Measurements from ENCODE around the gene NOL12. TPM values are rescaled to one million over a fixed set of nuclear protein-coding genes. Genes with fewer than 3 reads are reported as not detected.

The NOL12 gene
- total and polyA plus RNA-seq, 2 experiments from 2014 or later, result 34.2 to 38.3 TPM

DNA sequence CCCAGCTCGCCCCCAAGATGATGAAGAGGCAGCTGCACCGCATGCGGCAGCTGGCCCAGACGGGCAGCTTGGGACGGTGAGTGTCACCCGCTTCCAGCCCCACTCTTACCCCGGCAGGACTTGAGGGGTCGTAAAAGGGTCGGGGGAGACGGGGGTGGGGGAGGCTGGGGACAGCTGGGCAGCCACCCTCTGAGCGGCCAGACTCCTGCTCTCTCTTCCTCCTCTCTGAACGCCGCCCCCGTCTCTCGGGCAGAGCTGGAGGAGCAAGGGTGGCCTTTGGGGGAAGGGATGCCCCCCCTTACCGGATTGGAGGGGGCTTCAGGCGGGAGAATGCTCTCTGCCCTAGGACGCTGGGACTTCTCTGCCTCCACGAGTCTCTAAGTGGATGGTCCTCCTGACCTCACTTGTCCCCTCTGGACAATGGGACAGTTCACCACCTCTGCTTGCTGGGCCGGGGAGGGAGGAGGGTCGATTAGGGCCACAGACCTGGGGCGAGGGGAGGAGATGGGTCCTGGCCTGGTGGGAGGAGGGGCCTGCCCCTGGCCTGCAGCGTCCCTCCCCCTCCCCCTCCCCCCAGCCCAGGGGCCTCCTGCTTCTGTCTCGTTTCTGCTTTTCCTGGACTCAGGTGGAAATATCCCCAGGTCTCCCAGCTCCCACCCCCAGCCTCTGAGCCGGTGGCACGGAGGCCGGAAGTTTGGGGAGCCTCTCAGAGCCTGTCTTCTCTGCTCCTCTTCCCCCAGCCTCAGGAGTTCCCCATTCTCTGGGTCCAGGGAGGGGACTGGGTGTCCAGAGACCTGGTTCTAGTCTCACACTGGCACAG lies 46.2 kb upstream of the NOL12 start:
- peaks cover 13% of the 10 kb centered on the region for H3K4me1 ChIP-seq (ENCODE audit: low read depth)
- no peak overlapping the region for H3K27ac ChIP-seq
- H3K9me3 ChIP-seq (ENCODE audit: low read depth), result no peaks in the 10 kb centered on the region
- peak overlapping the region; percentile 86 for H3K4me3 ChIP-seq
- no peaks in the 10 kb centered on the region for H3K27me3 ChIP-seq
- DNase-seq (ENCODE audit: low read depth in 1 of 2, low spot score in 1 of 2), result no peak
- H3K36me3 ChIP-seq, result no peaks in the 10 kb centered on the region
- TF ChIP-seq, protein P1, sequence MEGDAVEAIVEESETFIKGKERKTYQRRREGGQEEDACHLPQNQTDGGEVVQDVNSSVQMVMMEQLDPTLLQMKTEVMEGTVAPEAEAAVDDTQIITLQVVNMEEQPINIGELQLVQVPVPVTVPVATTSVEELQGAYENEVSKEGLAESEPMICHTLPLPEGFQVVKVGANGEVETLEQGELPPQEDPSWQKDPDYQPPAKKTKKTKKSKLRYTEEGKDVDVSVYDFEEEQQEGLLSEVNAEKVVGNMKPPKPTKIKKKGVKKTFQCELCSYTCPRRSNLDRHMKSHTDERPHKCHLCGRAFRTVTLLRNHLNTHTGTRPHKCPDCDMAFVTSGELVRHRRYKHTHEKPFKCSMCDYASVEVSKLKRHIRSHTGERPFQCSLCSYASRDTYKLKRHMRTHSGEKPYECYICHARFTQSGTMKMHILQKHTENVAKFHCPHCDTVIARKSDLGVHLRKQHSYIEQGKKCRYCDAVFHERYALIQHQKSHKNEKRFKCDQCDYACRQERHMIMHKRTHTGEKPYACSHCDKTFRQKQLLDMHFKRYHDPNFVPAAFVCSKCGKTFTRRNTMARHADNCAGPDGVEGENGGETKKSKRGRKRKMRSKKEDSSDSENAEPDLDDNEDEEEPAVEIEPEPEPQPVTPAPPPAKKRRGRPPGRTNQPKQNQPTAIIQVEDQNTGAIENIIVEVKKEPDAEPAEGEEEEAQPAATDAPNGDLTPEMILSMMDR (IDR thresholded peaks at IDR 0.05; ENCODE audit: low read depth, low read length), result no peak

DNA sequence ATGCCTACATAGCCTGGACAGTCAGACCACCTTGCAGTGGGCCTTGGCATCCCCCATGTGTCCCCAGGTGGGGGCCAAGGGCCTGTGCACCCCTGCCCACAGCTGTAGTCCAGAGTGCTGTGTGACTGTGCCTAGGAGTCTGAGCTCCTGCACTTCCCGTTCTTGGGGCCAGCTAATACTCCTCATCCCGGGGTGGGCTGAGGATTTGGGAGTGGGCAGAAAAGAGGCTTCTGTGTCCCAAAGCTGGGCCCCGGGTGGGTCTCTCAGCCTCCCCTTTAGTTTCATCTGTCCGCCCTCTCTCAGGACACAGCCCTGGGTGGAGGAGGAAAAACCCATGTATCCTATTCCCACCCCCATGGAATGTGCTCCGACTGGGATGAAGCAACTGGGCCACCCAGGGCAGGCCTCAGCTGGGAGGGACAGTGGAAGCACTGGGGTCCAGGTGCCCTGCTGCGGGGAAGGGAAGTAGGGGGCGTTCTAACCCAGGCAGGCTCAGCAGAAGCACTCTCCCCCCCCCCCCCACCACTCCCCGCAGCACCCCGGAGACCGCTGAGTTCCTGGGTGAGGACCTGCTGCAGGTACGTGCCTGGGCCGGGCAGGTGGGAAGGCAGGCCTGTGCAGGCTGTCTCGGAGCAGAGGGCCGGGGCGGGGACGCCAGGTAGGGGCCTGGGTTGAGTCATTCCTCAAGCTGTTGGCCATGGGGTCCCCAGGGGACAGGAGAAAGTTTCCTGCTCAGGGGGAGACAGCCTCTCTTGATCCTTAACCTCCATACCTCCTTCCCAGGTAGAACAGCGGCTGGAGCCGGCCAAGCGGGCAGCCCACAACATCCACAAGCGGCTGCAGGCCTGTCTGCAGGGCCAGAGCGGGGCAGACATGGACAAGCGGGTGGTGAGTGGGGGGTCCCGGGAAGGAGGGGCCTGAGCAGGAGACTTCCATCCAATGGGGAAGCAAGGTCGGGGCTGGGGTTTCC lies 45.3 kb upstream of the NOL12 start:
- Histone ChIP-seq H3K36me3 (no peaks in the 10 kb centered on the region), H3K27ac (no peak overlapping the region), H3K4me1 (ENCODE audit: low read depth) (peaks cover 8% of the 10 kb centered on the region), H3K4me3 (peak overlapping the region; percentile 86), H3K9me3 (ENCODE audit: low read depth) (no peaks in the 10 kb centered on the region), H3K27me3 (no peaks in the 10 kb centered on the region)
- DNase-seq (ENCODE audit: low read depth in 1 of 2, low spot score in 1 of 2), result peak in 1 of 2 donors; percentile 16
- TF ChIP-seq, protein P1 (IDR thresholded peaks at IDR 0.05; ENCODE audit: low read depth, low read length), result no peak

DNA sequence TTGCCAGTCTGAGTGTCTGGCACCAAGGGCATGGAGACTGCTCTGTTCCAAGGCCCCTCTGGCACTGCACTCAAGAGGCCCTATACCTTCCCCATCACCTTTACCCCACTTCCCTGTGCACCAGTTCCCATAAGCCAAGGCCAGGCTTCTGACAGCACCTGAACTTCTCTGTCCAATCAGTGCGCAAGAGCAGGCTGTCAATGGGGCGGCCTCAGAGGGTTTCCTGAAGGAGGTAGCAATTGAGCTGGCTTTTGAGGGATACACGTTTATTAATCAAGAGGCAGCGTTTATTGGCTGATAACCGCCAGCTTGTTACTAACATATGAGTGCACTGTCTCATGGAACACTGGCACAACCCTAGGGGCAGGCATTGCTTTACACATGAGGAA lies 44.6 kb upstream of the NOL12 start:
- Histone ChIP-seq H3K4me3 (no peak overlapping the region), H3K9me3 (ENCODE audit: low read depth) (no peaks in the 10 kb centered on the region), H3K36me3 (no peaks in the 10 kb centered on the region), H3K4me1 (ENCODE audit: low read depth) (peaks cover 8% of the 10 kb centered on the region), H3K27me3 (no peaks in the 10 kb centered on the region), H3K27ac (no peak overlapping the region)
- TF ChIP-seq, protein P1 (IDR thresholded peaks at IDR 0.05; ENCODE audit: low read depth, low read length), result no peak
- no peak for DNase-seq (ENCODE audit: low read depth in 1 of 2, low spot score in 1 of 2)

DNA sequence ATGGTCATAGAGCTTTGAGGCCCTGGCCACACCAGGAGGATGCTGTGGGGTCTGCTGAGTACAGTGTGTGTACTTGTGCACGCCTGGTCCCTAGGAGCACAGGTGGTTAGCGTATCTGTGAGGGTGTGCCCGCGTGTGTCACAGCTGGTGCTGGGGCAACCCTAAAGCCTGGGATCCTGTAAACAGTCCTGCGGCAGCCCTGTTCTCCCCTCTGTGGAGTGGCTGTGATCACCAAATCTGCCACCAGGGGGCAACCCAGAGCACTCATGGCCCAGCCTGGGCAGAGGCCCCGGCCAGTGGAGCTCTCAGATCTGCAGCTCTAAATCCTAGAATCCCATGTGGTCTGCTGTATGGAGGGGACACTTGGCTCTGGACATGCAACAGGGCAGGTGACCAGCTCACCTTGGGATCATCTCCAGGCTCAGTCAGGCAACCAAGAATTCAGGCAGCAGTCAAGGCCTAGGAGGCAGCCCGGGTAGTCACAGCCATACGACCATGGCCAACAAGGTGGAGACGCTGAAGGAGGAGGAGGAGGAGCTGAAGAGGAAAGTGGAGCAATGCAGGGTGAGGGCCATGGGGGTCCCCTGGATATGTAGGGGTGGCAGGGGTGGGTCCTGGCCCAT lies 42.8 kb upstream of the NOL12 start:
- peak; percentile 77 to 86 for DNase-seq (ENCODE audit: low read depth in 1 of 2, low spot score in 1 of 2)
- no peak overlapping the region for H3K27ac ChIP-seq
- no peaks in the 10 kb centered on the region for H3K9me3 ChIP-seq (ENCODE audit: low read depth)
- H3K4me3 ChIP-seq, result no peak overlapping the region
- peaks cover 8% of the 10 kb centered on the region for H3K4me1 ChIP-seq (ENCODE audit: low read depth)
- no peaks in the 10 kb centered on the region for H3K27me3 ChIP-seq
- TF ChIP-seq, protein P1 (IDR thresholded peaks at IDR 0.05; ENCODE audit: low read depth, low read length), result peak; percentile 91
- H3K36me3 ChIP-seq, result peaks cover 3% of the 10 kb centered on the region

DNA sequence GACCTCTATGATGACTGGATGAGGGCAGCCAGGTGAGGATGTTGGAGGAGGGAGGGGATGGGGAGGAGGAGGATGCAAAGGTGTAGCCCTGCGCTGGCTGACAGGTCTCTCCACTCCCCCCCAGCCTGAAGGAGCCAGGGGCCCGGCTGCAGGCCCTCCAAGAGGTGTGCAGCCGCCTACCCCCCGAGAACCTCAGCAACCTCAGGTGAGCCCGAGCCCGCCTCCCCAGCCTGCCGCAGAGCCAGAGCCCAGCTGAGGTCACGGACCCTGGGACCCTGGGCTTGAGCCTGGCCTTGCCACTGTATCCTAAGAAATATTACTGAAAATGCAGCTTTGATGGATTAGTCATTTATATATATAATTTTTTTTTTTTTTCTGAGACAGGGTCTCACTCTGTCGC lies 38.8 kb upstream of the NOL12 start:
- Histone ChIP-seq H3K9me3 (ENCODE audit: low read depth) (no peaks in the 10 kb centered on the region), H3K4me1 (ENCODE audit: low read depth) (no peaks in the 10 kb centered on the region), H3K27ac (no peak overlapping the region), H3K4me3 (no peak overlapping the region), H3K27me3 (no peaks in the 10 kb centered on the region), H3K36me3 (peaks cover 8% of the 10 kb centered on the region)
- DNase-seq (ENCODE audit: low read depth in 1 of 2, low spot score in 1 of 2), result no peak
- TF ChIP-seq, protein P1 (IDR thresholded peaks at IDR 0.05; ENCODE audit: low read depth, low read length), result no peak
